ENCODE results near the gene WNK2. TPM values are rescaled to one million over a fixed set of nuclear protein-coding genes. Genes with fewer than 3 reads are reported as not detected.

Gene WNK2
- total and polyA plus RNA-seq, 2 of the 4 experiments (the other 2 are of a cell fraction): not detected

DNA sequence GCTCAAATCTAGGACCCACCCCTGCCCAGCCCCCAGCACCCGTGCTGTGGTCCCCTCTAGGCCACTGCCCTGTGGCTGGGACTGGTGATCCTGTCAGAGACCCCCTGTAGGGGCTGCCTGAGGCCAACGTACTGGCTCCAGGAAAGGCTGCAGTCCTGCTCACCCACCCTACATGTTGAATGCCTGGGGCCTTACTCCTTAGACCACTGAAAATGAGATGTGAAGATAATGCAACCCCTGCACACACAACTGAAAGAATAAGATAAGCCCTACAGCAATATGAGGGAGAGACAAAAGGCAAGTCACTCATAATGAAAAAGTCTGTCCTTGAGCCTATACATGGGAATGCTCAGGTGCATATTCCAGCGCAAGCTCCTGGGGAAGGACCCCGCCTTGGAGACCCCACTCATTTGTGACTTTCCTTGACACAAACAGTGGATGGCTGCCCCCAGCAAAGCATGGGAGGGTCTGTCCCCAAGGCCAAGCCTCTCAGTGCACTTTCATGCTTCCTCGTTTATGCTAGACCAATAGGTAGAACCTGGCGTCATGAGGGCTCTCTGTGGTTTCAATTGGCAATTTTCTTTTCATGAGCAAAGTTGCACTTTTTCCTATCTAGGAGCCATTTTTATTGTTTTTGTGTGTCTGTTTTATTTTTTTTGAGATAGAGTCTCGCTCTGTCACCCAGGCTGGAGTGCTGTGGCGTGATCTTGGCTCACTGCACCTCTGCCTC, 12.5 kb upstream of the WNK2 start:
- no peak overlapping the region for H4K8ac ChIP-seq (ENCODE audit: low read depth in 2 of 2, low read length in 2 of 2)
- no peak overlapping the region for H3K4me2 ChIP-seq (ENCODE audit: low read depth, low read length)
- H3K9me3 ChIP-seq (ENCODE audit: control insufficient read depth, insufficient read depth, low read length): no peaks in the 10 kb centered on the region
- H3K4ac ChIP-seq (ENCODE audit: low read depth, low read length): no peak overlapping the region
- H3K4me1 ChIP-seq (ENCODE audit: control insufficient read depth, insufficient read depth, low read length): no peaks in the 10 kb centered on the region
- H3K9ac ChIP-seq (ENCODE audit: low read depth, low read length): no peak overlapping the region
- 57% methylated on average over 3 of the region's 8 CpGs; no CpG with 5 or more reads in 1 of the 2 experiments for WGBS, 2 experiments (ENCODE audit: extremely low coverage in 2 of 2, insufficient read length in 1 of 2)
- H2AK9ac ChIP-seq (replicated peaks; ENCODE audit: low read depth, low read length, poor library complexity): no peak overlapping the region
- no peak for ATAC-seq (ENCODE audit: low read depth)
- H4K91ac ChIP-seq (ENCODE audit: insufficient read depth, low read depth, low read length): no peak overlapping the region
- POLR2A ChIA-PET (ENCODE audit: unreplicated experiment): no interaction called here
- no peak overlapping the region for H2AK5ac ChIP-seq (ENCODE audit: low read depth, low read length)
- no peak overlapping the region for H3K56ac ChIP-seq (ENCODE audit: extremely low read depth, insufficient read depth, low read length)
- no peak overlapping the region for H3K27ac ChIP-seq (ENCODE audit: insufficient read depth, low read length)
- CTCF ChIA-PET: no interaction called here
- DNase-seq: no peak
- H2AFZ ChIP-seq (replicated peaks; ENCODE audit: low read length, poor library complexity): no peak overlapping the region
- H4K5ac ChIP-seq (ENCODE audit: low read depth, low read length): no peak overlapping the region
- H3K9me1 ChIP-seq (ENCODE audit: insufficient read depth, low read length): no peaks in the 10 kb centered on the region
- no peak overlapping the region for H2BK20ac ChIP-seq (ENCODE audit: low read depth, low read length)
- intact Hi-C loops (cut with micrococcal nuclease): no loop called here
- dilution Hi-C loops (cut with HindIII; ENCODE audit: low sequenced_read_pairs, unreplicated experiment): no loop called here
- in situ Hi-C loops (cut with MboI; ENCODE audit: low sequenced_read_pairs): loop anchor here (25.0 kb wide), 1 partner anchor 791 kb away; the partner anchor contains the start of gene BARX1
- no peaks in the 10 kb centered on the region for H3K79me1 ChIP-seq (ENCODE audit: low read depth in 1 of 2, low read length in 2 of 2)
- H3K18ac ChIP-seq (ENCODE audit: low read depth, low read length): no peak overlapping the region
- H3K36me3 ChIP-seq (ENCODE audit: control insufficient read depth, insufficient read depth, low read length): no peaks in the 10 kb centered on the region
- H2BK120ac ChIP-seq (ENCODE audit: low read depth, low read length): no peak overlapping the region
- no peak overlapping the region for H3K23ac ChIP-seq (ENCODE audit: low read depth, low read length)
- BruUV-seq (replicated peaks): no TSS peak
- H4K20me1 ChIP-seq (ENCODE audit: insufficient read depth, low read length): no peaks in the 10 kb centered on the region
- H2BK15ac ChIP-seq (ENCODE audit: low read depth, low read length): no peak overlapping the region
- H2BK5ac ChIP-seq (ENCODE audit: low read depth, low read length, poor library complexity, severe bottlenecking): no peak overlapping the region
- no peak overlapping the region for H3K14ac ChIP-seq (replicated peaks; ENCODE audit: low read depth, low read length)
- no peak for TF ChIP-seq RAD21 (IDR thresholded peaks at IDR 0.05; ENCODE audit: low read length)
- TF ChIP-seq RCOR1 (IDR thresholded peaks at IDR 0.05; ENCODE audit: insufficient replicate concordance, low read length): no peak
- TF ChIP-seq, protein P1, sequence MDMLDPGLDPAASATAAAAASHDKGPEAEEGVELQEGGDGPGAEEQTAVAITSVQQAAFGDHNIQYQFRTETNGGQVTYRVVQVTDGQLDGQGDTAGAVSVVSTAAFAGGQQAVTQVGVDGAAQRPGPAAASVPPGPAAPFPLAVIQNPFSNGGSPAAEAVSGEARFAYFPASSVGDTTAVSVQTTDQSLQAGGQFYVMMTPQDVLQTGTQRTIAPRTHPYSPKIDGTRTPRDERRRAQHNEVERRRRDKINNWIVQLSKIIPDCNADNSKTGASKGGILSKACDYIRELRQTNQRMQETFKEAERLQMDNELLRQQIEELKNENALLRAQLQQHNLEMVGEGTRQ (IDR thresholded peaks at IDR 0.05; ENCODE audit: low read depth, low read length): no peak
- TF ChIP-seq, protein P2, sequence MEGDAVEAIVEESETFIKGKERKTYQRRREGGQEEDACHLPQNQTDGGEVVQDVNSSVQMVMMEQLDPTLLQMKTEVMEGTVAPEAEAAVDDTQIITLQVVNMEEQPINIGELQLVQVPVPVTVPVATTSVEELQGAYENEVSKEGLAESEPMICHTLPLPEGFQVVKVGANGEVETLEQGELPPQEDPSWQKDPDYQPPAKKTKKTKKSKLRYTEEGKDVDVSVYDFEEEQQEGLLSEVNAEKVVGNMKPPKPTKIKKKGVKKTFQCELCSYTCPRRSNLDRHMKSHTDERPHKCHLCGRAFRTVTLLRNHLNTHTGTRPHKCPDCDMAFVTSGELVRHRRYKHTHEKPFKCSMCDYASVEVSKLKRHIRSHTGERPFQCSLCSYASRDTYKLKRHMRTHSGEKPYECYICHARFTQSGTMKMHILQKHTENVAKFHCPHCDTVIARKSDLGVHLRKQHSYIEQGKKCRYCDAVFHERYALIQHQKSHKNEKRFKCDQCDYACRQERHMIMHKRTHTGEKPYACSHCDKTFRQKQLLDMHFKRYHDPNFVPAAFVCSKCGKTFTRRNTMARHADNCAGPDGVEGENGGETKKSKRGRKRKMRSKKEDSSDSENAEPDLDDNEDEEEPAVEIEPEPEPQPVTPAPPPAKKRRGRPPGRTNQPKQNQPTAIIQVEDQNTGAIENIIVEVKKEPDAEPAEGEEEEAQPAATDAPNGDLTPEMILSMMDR (conservative IDR thresholded peaks at IDR 0.05; ENCODE audit: low read depth, low read length): no peak
- TF ChIP-seq MAFK (IDR thresholded peaks at IDR 0.05; ENCODE audit: low read depth, low read length): no peak
- no peak for TF ChIP-seq MXI1 (IDR thresholded peaks at IDR 0.05; ENCODE audit: borderline replicate concordance, low read depth, low read length)
- no peak for TF ChIP-seq NFE2L2 (IDR thresholded peaks at IDR 0.05; ENCODE audit: low read depth, low read length)
- no peak for TF ChIP-seq RFX5 (IDR thresholded peaks at IDR 0.05; ENCODE audit: low read depth, low read length)
- TF ChIP-seq, protein P3, sequence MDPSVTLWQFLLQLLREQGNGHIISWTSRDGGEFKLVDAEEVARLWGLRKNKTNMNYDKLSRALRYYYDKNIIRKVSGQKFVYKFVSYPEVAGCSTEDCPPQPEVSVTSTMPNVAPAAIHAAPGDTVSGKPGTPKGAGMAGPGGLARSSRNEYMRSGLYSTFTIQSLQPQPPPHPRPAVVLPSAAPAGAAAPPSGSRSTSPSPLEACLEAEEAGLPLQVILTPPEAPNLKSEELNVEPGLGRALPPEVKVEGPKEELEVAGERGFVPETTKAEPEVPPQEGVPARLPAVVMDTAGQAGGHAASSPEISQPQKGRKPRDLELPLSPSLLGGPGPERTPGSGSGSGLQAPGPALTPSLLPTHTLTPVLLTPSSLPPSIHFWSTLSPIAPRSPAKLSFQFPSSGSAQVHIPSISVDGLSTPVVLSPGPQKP (IDR thresholded peaks at IDR 0.05; ENCODE audit: borderline replicate concordance, low read depth, low read length): no peak
- no peak for TF ChIP-seq CHD1 (IDR thresholded peaks at IDR 0.05; ENCODE audit: low read depth, low read length)
- no peak for TF ChIP-seq MAZ (IDR thresholded peaks at IDR 0.05; ENCODE audit: borderline replicate concordance, low read depth, low read length)
- TF ChIP-seq BHLHE40 (IDR thresholded peaks at IDR 0.05; ENCODE audit: low read depth, low read length): no peak
- no peak for TF ChIP-seq POLR2A (IDR thresholded peaks at IDR 0.05; ENCODE audit: low read depth, low read length)
- TF ChIP-seq SMC3 (IDR thresholded peaks at IDR 0.05; ENCODE audit: low read depth, low read length): no peak
- H3K4me3 ChIP-seq (ENCODE audit: insufficient read depth, low read depth, low read length): no peak overlapping the region
- H3K27me3 ChIP-seq (ENCODE audit: control insufficient read depth, insufficient read depth, low read length): peaks cover 36% of the 10 kb centered on the region

Data from IMR-90 (cell line).